SK-N-MC (cell line): ENCODE data around the gene ARID1B.

Experiments
- EZH2 ChIP-seq: fragments of 200-600 bp; sonication (generic); IDR thresholded peaks from one replicate; pipeline ENCODE4 v1.6.1; 2017; ENCODE audit warnings: antibody characterized with exemption
- FOXP2 ChIP-seq: optimal IDR thresholded peaks from 2 replicates; pipeline ENCODE3; 2011; ENCODE audit warnings: mild to moderate bottlenecking, moderate library complexity; ENCODE audit not compliant: insufficient read depth; ENCODE audit errors: extremely low read length, control extremely low read depth
- POLR2AphosphoS5 ChIP-seq: IDR thresholded peaks from 2 replicates; pipeline ENCODE4 v1.6.1; 2012; ENCODE audit warnings: mild to moderate bottlenecking, low read depth, low read length, borderline replicate concordance

DNA sequence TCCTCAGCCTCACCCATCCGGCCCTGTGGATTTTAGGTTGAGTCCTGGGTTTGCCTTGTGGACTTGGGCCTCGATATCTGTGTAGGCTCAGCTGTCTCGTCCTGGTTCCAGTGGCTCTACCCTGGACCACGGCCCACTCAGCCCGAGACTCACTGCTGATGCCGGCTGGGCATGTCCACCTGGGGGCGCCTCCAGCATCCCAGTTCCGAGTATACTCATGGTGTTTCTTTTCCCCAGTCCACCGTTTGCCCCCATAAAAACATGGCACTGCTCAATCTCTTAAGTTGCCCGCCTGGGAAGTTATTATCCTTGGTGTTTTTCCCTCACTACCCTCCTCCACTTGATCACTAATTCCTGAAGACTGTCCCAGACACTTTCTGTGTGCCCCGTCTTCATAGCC is 99.1 kb downstream of the ARID1B start:
- no peak for TF ChIP-seq POLR2AphosphoS5
- no peak for TF ChIP-seq FOXP2
- TF ChIP-seq EZH2, result no peak
